Epithelial cell of proximal tubule (primary cell): ENCODE data around the gene SRM. TPM values are rescaled to one million over a fixed set of nuclear protein-coding genes. Genes with fewer than 3 reads are reported as not detected.
"Not testable (repeated sequence)": the region's sequence is repeated elsewhere in the genome, so short reads cannot be mapped to it uniquely, and the experiment has no call there.

Source experiments
- DNase-seq: peaks from one replicate; pipeline ENCODE4 v3.0.0-alpha.2; 2011; ENCODE audit warnings: low read depth
- H3K4me3 ChIP-seq: 2 replicates; pipeline ENCODE4 v1.5.1; 2011; ENCODE audit warnings: low read depth, mild to moderate bottlenecking, low read length
- total RNA-seq: library from RNA; depleted of rRNA; stranded (reverse); fragments of >200 nt; gene quantifications from 2 replicates; pipeline ENCODE4 v1.2.3, GENCODE V29; 2015
- TF ChIP-seq, protein P1 (sequence below): conservative IDR thresholded peaks from 2 replicates; pipeline ENCODE4 v1.5.1; 2012; ENCODE audit warnings: low read depth, mild to moderate bottlenecking, low read length

The SRM gene
- total RNA-seq, 1 donor from 2014 or later: 78.0 TPM

DNA sequence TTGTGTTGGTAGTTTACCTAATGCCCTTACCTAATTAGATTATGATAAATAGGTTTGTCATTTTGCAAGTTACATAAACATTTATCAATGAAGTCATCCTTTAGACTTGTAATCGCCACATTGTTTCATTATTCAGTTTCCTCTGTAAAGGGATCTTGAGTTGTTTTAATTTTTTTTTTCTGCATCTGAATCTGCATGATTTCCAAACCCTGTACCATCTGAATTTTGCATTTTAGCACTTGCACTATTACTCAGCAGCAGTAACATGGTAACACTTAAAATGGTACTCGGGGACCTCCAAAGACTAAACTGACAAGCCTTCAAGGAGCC lies 35.0 kb downstream of the SRM start:
- H3K4me3 ChIP-seq: no peak overlapping the region
- TF ChIP-seq, protein P1, sequence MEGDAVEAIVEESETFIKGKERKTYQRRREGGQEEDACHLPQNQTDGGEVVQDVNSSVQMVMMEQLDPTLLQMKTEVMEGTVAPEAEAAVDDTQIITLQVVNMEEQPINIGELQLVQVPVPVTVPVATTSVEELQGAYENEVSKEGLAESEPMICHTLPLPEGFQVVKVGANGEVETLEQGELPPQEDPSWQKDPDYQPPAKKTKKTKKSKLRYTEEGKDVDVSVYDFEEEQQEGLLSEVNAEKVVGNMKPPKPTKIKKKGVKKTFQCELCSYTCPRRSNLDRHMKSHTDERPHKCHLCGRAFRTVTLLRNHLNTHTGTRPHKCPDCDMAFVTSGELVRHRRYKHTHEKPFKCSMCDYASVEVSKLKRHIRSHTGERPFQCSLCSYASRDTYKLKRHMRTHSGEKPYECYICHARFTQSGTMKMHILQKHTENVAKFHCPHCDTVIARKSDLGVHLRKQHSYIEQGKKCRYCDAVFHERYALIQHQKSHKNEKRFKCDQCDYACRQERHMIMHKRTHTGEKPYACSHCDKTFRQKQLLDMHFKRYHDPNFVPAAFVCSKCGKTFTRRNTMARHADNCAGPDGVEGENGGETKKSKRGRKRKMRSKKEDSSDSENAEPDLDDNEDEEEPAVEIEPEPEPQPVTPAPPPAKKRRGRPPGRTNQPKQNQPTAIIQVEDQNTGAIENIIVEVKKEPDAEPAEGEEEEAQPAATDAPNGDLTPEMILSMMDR: no peak
- no peak for DNase-seq

GRCh38 chr1:11024154-11024873 lies 35.5 kb downstream of the SRM start:
- no peak overlapping the region for H3K4me3 ChIP-seq
- DNase-seq: no peak
- TF ChIP-seq, protein P1: no peak

DNA sequence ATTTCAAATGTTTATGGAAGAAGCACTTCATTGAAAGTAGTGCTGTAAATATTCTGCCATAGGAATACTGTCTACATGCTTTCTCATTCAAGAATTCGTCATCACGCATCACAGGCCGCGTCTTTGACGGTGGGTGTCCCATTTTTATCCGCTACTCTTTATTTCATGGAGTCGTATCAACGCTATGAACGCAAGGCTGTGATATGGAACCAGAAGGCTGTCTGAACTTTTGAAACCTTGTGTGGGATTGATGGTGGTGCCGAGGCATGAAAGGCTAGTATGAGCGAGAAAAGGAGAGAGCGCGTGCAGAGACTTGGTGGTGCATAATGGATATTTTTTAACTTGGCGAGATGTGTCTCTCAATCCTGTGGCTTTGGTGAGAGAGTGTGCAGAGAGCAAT lies 36.6 kb downstream of the SRM start:
- no peak for DNase-seq
- H3K4me3 ChIP-seq: no peak overlapping the region
- TF ChIP-seq, protein P1: no peak

GRCh38 chr1:11019971-11020370 lies 39.8 kb downstream of the SRM start:
- TF ChIP-seq, protein P1: no peak
- H3K4me3 ChIP-seq: no peak overlapping the region
- no peak for DNase-seq

- not testable (repeated sequence) for DNase-seq, H3K4me3 ChIP-seq
Observed at GRCh38 chr1:11019358-11019757, 40.5 kb downstream of the SRM start.

GRCh38 chr1:11013160-11013531 lies 46.7 kb downstream of the SRM start:
- no peak for DNase-seq
- TF ChIP-seq, protein P1: no peak
- H3K4me3 ChIP-seq: peak overlapping the region; percentile 95

GRCh38 chr1:11012260-11013159 lies 47.3 kb downstream of the SRM start, which contains the start of gene TARDBP:
Gene TARDBP, plus strand, starts transcription at chr1:11012654. Its CDS starts 1,074 bp downstream, at chr1:11013728.
- H3K4me3 ChIP-seq: peak within 1 kb of the TSS; percentile 95
- TF ChIP-seq, protein P1: no peak
- peak; percentile 56 for DNase-seq
